AG10803 (cell line): ENCODE measurements around the gene ESYT3.
A peak's percentile ranks its signal among the peaks of the same experiment; 100 is the strongest.
"Not testable (repeated sequence)": the region's sequence is repeated elsewhere in the genome, so short reads cannot be mapped to it uniquely, and the experiment has no call there.

Source experiments
- DNase-seq: peaks from one replicate; pipeline ENCODE4 v3.0.0; 2010; ENCODE audit warnings: low read depth
- H3K4me3 ChIP-seq: 2 replicates; pipeline ENCODE4 v1.5.1; 2011; ENCODE audit warnings: mild to moderate bottlenecking, low read length, control low read depth
- CTCF ChIP-seq: conservative IDR thresholded peaks from 2 replicates; pipeline ENCODE4 v1.5.1; 2011; ENCODE audit warnings: mild to moderate bottlenecking, low read length, control low read depth, inconsistent platforms

Gene ESYT3

GRCh38 chr3:138450704-138451424 lies 16.4 kb downstream of the ESYT3 start:
- H3K4me3 ChIP-seq: no peak overlapping the region
- DNase-seq: no peak
- no peak for TF ChIP-seq CTCF

DNA sequence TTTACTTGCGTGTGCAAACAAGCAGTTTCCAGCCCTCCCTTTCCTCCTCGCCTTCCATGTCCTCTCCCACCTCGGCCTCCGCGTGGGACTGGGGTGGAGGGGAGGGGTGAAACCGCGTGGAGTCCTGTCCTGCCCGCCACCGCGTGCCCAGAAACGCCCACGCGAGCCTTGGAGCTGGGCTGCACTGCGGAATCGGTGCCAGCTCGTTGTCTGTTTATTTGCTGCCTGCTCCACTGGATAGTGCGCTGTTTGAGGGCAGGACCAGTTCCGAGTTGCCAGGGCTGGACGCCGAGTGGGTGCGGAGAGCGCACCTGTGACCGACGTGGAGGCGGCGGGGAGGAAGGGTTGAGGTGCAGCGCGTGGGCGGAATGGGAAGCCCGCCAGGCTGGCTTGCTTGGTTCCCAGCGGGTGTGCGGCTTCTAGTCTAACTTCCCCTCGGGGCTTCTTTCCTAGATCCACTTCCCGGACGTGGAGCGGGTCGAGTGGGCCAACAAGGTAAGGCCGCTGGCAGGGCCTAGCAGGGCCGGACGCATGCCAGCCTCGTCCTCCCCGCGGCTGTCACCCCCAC lies 17.3 kb downstream of the ESYT3 start:
- no peak overlapping the region for H3K4me3 ChIP-seq
- DNase-seq: no peak
- TF ChIP-seq CTCF: no peak

DNA sequence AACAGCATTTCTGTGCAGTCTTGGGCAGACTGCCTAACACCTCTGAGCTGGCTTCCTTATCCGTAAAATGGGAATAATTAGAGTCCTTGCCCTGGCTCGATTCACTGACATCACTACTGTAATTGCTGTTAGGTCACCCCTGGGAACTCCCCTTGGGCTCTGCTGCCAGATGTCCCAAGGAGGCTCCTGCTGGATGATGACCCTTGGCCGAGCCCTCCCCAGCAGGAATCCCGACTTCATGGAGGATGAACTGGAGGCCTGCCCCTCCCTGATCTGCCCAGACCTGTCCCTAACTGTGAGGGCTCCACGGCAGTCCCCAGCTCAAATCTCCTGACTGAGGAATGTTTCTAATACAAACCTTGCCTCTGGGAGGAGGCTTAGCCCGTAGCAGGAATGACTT lies 18.0 kb downstream of the ESYT3 start:
- H3K4me3 ChIP-seq: no peak overlapping the region
- DNase-seq: peak; percentile 17
- TF ChIP-seq CTCF: no peak

GRCh38 chr3:138453940-138454339 lies 19.5 kb downstream of the ESYT3 start:
- DNase-seq, H3K4me3 ChIP-seq: not testable (repeated sequence)

- peak; percentile 35 for DNase-seq
- TF ChIP-seq CTCF: no peak
- no peak overlapping the region for H3K4me3 ChIP-seq
Measured at GRCh38 chr3:138455801-138456716, 21.6 kb downstream of the ESYT3 start.

DNA sequence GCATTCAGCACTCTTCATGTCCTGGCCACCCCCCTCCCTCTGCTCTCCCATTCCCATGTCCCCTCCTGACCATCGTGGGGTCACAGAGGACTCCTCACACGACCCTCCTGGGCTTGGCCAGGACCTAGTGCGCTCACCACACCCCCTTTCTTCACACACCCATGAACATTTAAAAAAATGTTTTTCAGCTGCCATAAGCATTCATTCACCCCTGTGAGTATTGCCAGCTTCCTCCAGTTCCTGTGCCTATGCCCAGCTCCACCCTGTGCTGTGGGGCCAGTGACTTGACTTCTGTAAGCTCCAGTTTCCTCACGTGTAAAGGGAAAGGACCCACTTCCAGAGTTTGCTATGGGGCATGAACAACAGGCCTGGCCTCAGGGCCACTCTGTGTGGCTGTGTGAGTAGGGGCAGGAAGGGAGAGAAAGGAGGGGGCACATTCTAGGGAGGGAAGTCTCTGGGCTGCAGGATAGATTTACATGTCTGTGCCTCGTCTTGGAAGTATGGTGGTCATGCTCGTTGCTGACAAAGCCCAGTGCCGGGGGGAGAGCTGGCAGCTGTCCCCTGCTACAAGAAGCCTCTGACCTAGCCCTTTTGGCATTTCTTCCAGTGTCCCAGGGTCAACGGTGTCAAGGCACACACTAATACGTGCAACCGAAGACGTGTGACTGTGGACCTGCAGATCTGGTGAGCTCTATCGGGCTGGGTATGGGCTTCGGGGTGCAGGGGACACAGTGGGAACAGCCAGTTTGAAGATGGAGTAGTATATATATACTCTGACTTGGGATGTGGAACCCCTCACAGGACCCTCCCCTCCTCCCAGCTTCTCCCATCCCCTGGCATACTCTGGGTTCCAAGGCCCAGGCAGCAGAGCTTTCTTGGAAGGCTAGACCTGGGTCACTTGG lies 22.8 kb downstream of the ESYT3 start:
- no peak for TF ChIP-seq CTCF
- DNase-seq: no peak
- H3K4me3 ChIP-seq: no peak overlapping the region
